Smooth muscle cell (in vitro differentiated cells): ENCODE results near the gene ARHGAP27. TPM values are rescaled to one million over a fixed set of nuclear protein-coding genes. Genes with fewer than 3 reads are reported as not detected.

Experiments
- DNase-seq: peaks from one replicate; lab custom pipeline; 2025; ENCODE audit not compliant: unreplicated experiment; lab: John Stamatoyannopoulos, UW
- H2AFZ ChIP-seq: fragments of 200-600 bp; sonication (generic); 2 replicates; pipeline ENCODE4 v1.6.0; 2016; ENCODE audit warnings: antibody characterized with exemption, low read depth, mild to moderate bottlenecking
- H3F3A ChIP-seq: fragments of 200-600 bp; sonication (generic); 2 replicates; pipeline ENCODE4 v1.6.0; 2017; ENCODE audit warnings: antibody characterized with exemption, low read depth
- H3K27ac ChIP-seq: fragments of 200-600 bp; sonication (generic); 2 replicates; pipeline ENCODE4 v1.5.1; 2016; ENCODE audit warnings: low read depth, mild to moderate bottlenecking
- H3K27me3 ChIP-seq: fragments of 200-600 bp; sonication (generic); 2 replicates; pipeline ENCODE4 v1.6.1; 2016; ENCODE audit warnings: low read depth, mild to moderate bottlenecking
- H3K36me3 ChIP-seq: fragments of 200-600 bp; sonication (generic); 2 replicates; pipeline ENCODE4 v1.5.1; 2016; ENCODE audit warnings: low read depth
- H3K4me1 ChIP-seq: fragments of 200-600 bp; sonication (generic); 2 replicates; pipeline ENCODE4 v1.5.1; 2016; ENCODE audit warnings: low read depth
- H3K4me2 ChIP-seq: fragments of 200-600 bp; sonication (generic); 2 replicates; pipeline ENCODE4 v1.6.0; 2016; ENCODE audit warnings: mild to moderate bottlenecking
- H3K4me3 ChIP-seq: fragments of 200-600 bp; sonication (generic); 2 replicates; pipeline ENCODE4 v1.5.1; 2016; ENCODE audit warnings: mild to moderate bottlenecking
- H3K79me2 ChIP-seq: fragments of 200-600 bp; sonication (generic); 2 replicates; pipeline ENCODE4 v1.6.0; 2016; ENCODE audit warnings: low read depth, mild to moderate bottlenecking
- H3K9ac ChIP-seq: fragments of 200-600 bp; sonication (generic); 2 replicates; pipeline ENCODE4 v1.6.0; 2016; ENCODE audit warnings: low read depth
- H3K9me3 ChIP-seq: fragments of 200-600 bp; sonication (generic); replicated peaks from 2 replicates; pipeline ENCODE4 v1.5.1; 2016; ENCODE audit warnings: low read depth
- H4K20me1 ChIP-seq: fragments of 200-600 bp; sonication (generic); 2 replicates; pipeline ENCODE4 v1.6.0; 2016; ENCODE audit warnings: low read depth
- CTCF ChIP-seq: fragments of 200-600 bp; sonication (generic); IDR thresholded peaks from 2 replicates; pipeline ENCODE4 v1.5.1; 2017; ENCODE audit warnings: borderline replicate concordance, mild to moderate bottlenecking, antibody characterized with exemption; ENCODE audit not compliant: insufficient read depth, poor library complexity, severe bottlenecking
- WGBS: methylation state at CpG from one replicate; pipeline ENCODE4 v1.1.7; 2016; ENCODE audit warnings: low lambda C conversion rate; 5-methylcytosine and 5-hydroxymethylcytosine counted together
- polyA plus RNA-seq: library from polyadenylated mRNA; unstranded; fragments of >200 nt; fragmentation: Nextera tagmentation; extraction: Ambion mirVana; gene quantifications from 2 replicates; pipeline ENCODE4 v1.2.1, GENCODE V29; 2016
- total RNA-seq: library from RNA; depleted of rRNA; stranded (reverse); fragments of >200 nt; gene quantifications from 2 replicates; pipeline ENCODE4 v1.2.3, GENCODE V29; 2014

Gene ARHGAP27
- total and polyA plus RNA-seq, 2 experiments from 2014 or later, result 3.6 to 3.7 TPM

- no peak for DNase-seq
- no peaks in the 10 kb centered on the region for H4K20me1 ChIP-seq
- H3K4me1 ChIP-seq, result no peaks in the 10 kb centered on the region
- H3K9ac ChIP-seq, result no peak overlapping the region
- H3F3A ChIP-seq, result no peaks in the 10 kb centered on the region
- H3K4me3 ChIP-seq, result no peak overlapping the region
- H3K9me3 ChIP-seq, result no peaks in the 10 kb centered on the region
- H3K4me2 ChIP-seq, result peak overlapping the region; percentile 53
- no peak for TF ChIP-seq CTCF
- no peaks in the 10 kb centered on the region for H3K36me3 ChIP-seq
- H3K27ac ChIP-seq, result no peak overlapping the region
- H2AFZ ChIP-seq, result no peak overlapping the region
- no peaks in the 10 kb centered on the region for H3K27me3 ChIP-seq
- WGBS, result 59% methylated on average over 7 of the region's 7 CpGs
- no peaks in the 10 kb centered on the region for H3K79me2 ChIP-seq
These were observed 48.5 kb downstream of the ARHGAP27 start for GRCh38 chr17:45384047-45384788.

GRCh38 chr17:45383003-45383402, 49.7 kb downstream of the ARHGAP27 start:
- Histone ChIP-seq H3K9ac (no peak overlapping the region), H3K79me2 (no peaks in the 10 kb centered on the region), H2AFZ (no peak overlapping the region), H3K9me3 (no peaks in the 10 kb centered on the region), H4K20me1 (no peaks in the 10 kb centered on the region), H3K4me2 (no peak overlapping the region), H3K4me1 (no peaks in the 10 kb centered on the region), H3K27ac (no peak overlapping the region), H3K27me3 (no peaks in the 10 kb centered on the region), H3K4me3 (no peak overlapping the region), H3K36me3 (no peaks in the 10 kb centered on the region), H3F3A (no peaks in the 10 kb centered on the region)
- TF ChIP-seq CTCF, result no peak
- 40% methylated on average over 1 of the region's 1 CpG for whole genome bisulfite sequencing
- no peak for DNase-seq

GRCh38 chr17:45382226-45382625, 50.4 kb downstream of the ARHGAP27 start:
- no peaks in the 10 kb centered on the region for H3K4me1 ChIP-seq
- TF ChIP-seq CTCF, result no peak
- H3K9ac ChIP-seq, result no peak overlapping the region
- no peak overlapping the region for H2AFZ ChIP-seq
- H3K4me3 ChIP-seq, result no peak overlapping the region
- no peaks in the 10 kb centered on the region for H3K79me2 ChIP-seq
- no peak overlapping the region for H3K27ac ChIP-seq
- no peaks in the 10 kb centered on the region for H4K20me1 ChIP-seq
- no peaks in the 10 kb centered on the region for H3K9me3 ChIP-seq
- H3K36me3 ChIP-seq, result no peaks in the 10 kb centered on the region
- WGBS, result 70% methylated on average over 3 of the region's 3 CpGs
- H3K4me2 ChIP-seq, result no peak overlapping the region
- H3K27me3 ChIP-seq, result no peaks in the 10 kb centered on the region
- DNase-seq, result no peak
- no peaks in the 10 kb centered on the region for H3F3A ChIP-seq

- Histone ChIP-seq H3K36me3 (no peaks in the 10 kb centered on the region), H3K4me1 (no peaks in the 10 kb centered on the region), H3K27me3 (no peaks in the 10 kb centered on the region), H3K79me2 (no peaks in the 10 kb centered on the region), H3K27ac (no peak overlapping the region), H3F3A (no peaks in the 10 kb centered on the region), H3K9ac (no peak overlapping the region), H3K4me2 (no peak overlapping the region), H3K9me3 (no peaks in the 10 kb centered on the region), H4K20me1 (no peaks in the 10 kb centered on the region), H3K4me3 (no peak overlapping the region), H2AFZ (no peak overlapping the region)
- WGBS, result 77% methylated on average over 8 of the region's 8 CpGs
- no peak for TF ChIP-seq CTCF
- no peak for DNase-seq
These were observed 51.7 kb downstream of the ARHGAP27 start for GRCh38 chr17:45380991-45381390.
